Colonic mucosa (tissue), 4 donors: ENCODE data around the gene ADAM22. TPM values are rescaled to one million over a fixed set of nuclear protein-coding genes. Genes with fewer than 3 reads are reported as not detected.

ENCODE experiments used
- DNase-seq: peaks from one replicate; pipeline ENCODE4 v3.0.0-alpha.2; 2020
- H3K27ac ChIP-seq: fragments of 200-600 bp; one replicate; pipeline ENCODE4 v1.8.0; 2021
- H3K27me3 ChIP-seq: fragments of 200-600 bp; one replicate; pipeline ENCODE4 v1.8.0; 2021
- H3K36me3 ChIP-seq: fragments of 200-600 bp; one replicate; pipeline ENCODE4 v1.8.0; 2021
- H3K4me1 ChIP-seq: fragments of 200-600 bp; one replicate; pipeline ENCODE4 v1.8.0; 2021; ENCODE audit warnings: mild to moderate bottlenecking
- H3K4me3 ChIP-seq: fragments of 200-600 bp; one replicate; pipeline ENCODE4 v1.8.0; 2021
- H3K9ac ChIP-seq, 2 donors: one replicate each; pipeline ENCODE4 v1.7.0; 2013; ENCODE audit warnings: control low read depth in 2 of 2, low read depth in 2 of 2, low read length in 2 of 2
- H3K9me3 ChIP-seq: fragments of 200-600 bp; one replicate; pipeline ENCODE4 v1.8.0; 2021
- CTCF ChIP-seq: fragments of 200-600 bp; IDR thresholded peaks from one replicate; pipeline ENCODE4 v1.8.0; 2022; ENCODE audit warnings: antibody characterized with exemption, mild to moderate bottlenecking
- intact Hi-C: fragments of 100-400 bp; cut with DNase I; formaldehyde crosslinking; loops from one replicate; pipeline ENCODE4 v1.14.1; 2022
- total RNA-seq, 2 donors: library from RNA; stranded (reverse); fragmentation: NEBNext Ultra II Directional in 1 of 2; extraction: Animal tissue kit (Norgen Biotek cat#: 25700) in 1 of 2; gene quantifications; one replicate each; pipeline ENCODE4 v1.2.1, GENCODE V29; 2021
- donor health status: healthy.
- donor health status: DM: no; HTN: no; CAD: no.
- donor health status: DM: no; HTN: no; CAD: no.

ADAM22 gene
- total RNA-seq, 2 donors from 2014 or later: 2.6 to 2.8 TPM

- H3K4me3 ChIP-seq: no peak overlapping the region
- H3K27ac ChIP-seq: no peak overlapping the region
- no peak overlapping the region for H3K9ac ChIP-seq
- H3K27me3 ChIP-seq: no peaks in the 10 kb centered on the region
- intact Hi-C loops: no loop called here
- DNase-seq: no peak
- no peaks in the 10 kb centered on the region for H3K9me3 ChIP-seq
- no peaks in the 10 kb centered on the region for H3K36me3 ChIP-seq
- TF ChIP-seq CTCF: no peak
- H3K4me1 ChIP-seq: no peaks in the 10 kb centered on the region
These were observed 242.1 kb downstream of the ADAM22 start for GRCh38 chr7:88176190-88176589.

- Histone ChIP-seq H3K27ac (no peak overlapping the region), H3K27me3 (no peaks in the 10 kb centered on the region), H3K9me3 (no peaks in the 10 kb centered on the region), H3K4me3 (no peak overlapping the region), H3K36me3 (no peaks in the 10 kb centered on the region), H3K4me1 (no peaks in the 10 kb centered on the region), H3K9ac (no peak overlapping the region)
- no peak for DNase-seq
- intact Hi-C loops: no loop called here
- no peak for TF ChIP-seq CTCF
These were observed 249.0 kb downstream of the ADAM22 start for GRCh38 chr7:88183051-88183450.

GRCh38 chr7:88184848-88185304 is 250.8 kb downstream of the ADAM22 start:
- Histone ChIP-seq H3K9ac (no peak overlapping the region), H3K27ac (no peak overlapping the region), H3K4me1 (no peaks in the 10 kb centered on the region), H3K4me3 (no peak overlapping the region), H3K36me3 (no peaks in the 10 kb centered on the region), H3K27me3 (no peaks in the 10 kb centered on the region), H3K9me3 (no peaks in the 10 kb centered on the region)
- DNase-seq: no peak
- TF ChIP-seq CTCF: no peak
- intact Hi-C loops: no loop called here

DNA sequence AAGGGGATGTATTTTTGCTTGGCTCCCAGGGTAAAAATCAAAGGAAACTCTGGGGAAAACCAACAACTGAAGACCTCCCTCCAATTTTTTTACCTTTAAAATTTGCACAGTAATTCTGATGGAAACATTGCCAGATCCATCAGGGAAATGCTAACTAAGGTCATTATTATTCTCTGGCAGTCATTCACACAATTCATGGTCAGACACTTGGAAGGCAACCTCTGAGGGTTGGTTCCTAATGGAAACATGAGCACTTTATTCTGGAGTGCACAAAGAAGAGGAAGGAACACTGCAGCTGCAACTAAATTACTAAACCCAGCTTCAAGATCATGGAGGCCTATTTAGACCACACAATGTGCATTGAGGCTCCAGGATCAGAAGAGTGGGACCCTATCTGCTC is 251.6 kb downstream of the ADAM22 start:
- intact Hi-C loops: no loop called here
- Histone ChIP-seq H3K27ac (no peak overlapping the region), H3K27me3 (no peaks in the 10 kb centered on the region), H3K9me3 (no peaks in the 10 kb centered on the region), H3K36me3 (no peaks in the 10 kb centered on the region), H3K9ac (no peak overlapping the region), H3K4me3 (no peak overlapping the region), H3K4me1 (no peaks in the 10 kb centered on the region)
- DNase-seq: no peak
- TF ChIP-seq CTCF: no peak

DNA sequence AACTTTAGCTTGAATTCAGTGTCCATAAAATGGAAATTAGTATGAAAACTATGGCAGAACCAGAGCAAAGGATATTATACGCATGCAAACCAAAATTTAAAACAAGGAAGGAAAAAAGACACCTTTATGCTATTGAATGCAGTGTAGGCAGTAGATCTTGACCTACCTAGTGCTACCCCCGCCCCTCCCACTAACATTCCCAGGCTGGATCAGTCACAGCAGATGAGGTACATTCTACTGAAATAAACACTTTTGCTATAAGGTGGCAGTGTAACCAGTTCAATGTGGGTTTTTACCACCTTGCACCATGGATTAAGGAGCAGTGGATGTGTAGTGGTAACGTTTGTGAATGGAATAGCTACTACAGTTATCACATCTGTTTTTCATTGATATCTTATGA is 257.9 kb downstream of the ADAM22 start:
- H3K4me1 ChIP-seq: no peaks in the 10 kb centered on the region
- no peaks in the 10 kb centered on the region for H3K36me3 ChIP-seq
- intact Hi-C loops: no loop called here
- H3K27me3 ChIP-seq: no peaks in the 10 kb centered on the region
- H3K27ac ChIP-seq: no peak overlapping the region
- H3K4me3 ChIP-seq: no peak overlapping the region
- no peaks in the 10 kb centered on the region for H3K9me3 ChIP-seq
- no peak for TF ChIP-seq CTCF
- no peak overlapping the region for H3K9ac ChIP-seq
- no peak for DNase-seq

GRCh38 chr7:88200261-88200660 is 266.2 kb downstream of the ADAM22 start:
- H3K4me3 ChIP-seq: no peak overlapping the region
- no peak for TF ChIP-seq CTCF
- intact Hi-C loops: no loop called here
- H3K27ac ChIP-seq: no peak overlapping the region
- no peak overlapping the region for H3K9ac ChIP-seq
- DNase-seq: no peak
- no peaks in the 10 kb centered on the region for H3K36me3 ChIP-seq
- H3K9me3 ChIP-seq: no peaks in the 10 kb centered on the region
- no peaks in the 10 kb centered on the region for H3K4me1 ChIP-seq
- H3K27me3 ChIP-seq: no peaks in the 10 kb centered on the region
